Putamen (tissue), 1 donor: ENCODE results near the gene DNAH14.
"Not testable (repeated sequence)": the region's sequence is repeated elsewhere in the genome, so short reads cannot be mapped to it uniquely, and the experiment has no call there.

ENCODE experiments used
- DNase-seq: peaks from one replicate; pipeline ENCODE4 v3.0.0-alpha.2; 2016; ENCODE audit warnings: low spot score

Gene DNAH14

GRCh38 chr1:225155555-225155954, 226.1 kb downstream of the DNAH14 start:
- DNase-seq, result no peak

GRCh38 chr1:225156254-225156653, 226.8 kb downstream of the DNAH14 start:
- DNase-seq, result no peak

- DNase-seq, result no peak
Measured at GRCh38 chr1:225158291-225158690, 228.8 kb downstream of the DNAH14 start.

- DNase-seq, result no peak
Measured at GRCh38 chr1:225159793-225160192, 230.3 kb downstream of the DNAH14 start.

GRCh38 chr1:225177409-225177808, 247.9 kb downstream of the DNAH14 start:
- DNase-seq, result not testable (repeated sequence)

- DNase-seq, result no peak
Measured at GRCh38 chr1:225179686-225180085, 250.2 kb downstream of the DNAH14 start.

- DNase-seq, result no peak
Measured at GRCh38 chr1:225182716-225183115, 253.2 kb downstream of the DNAH14 start.

GRCh38 chr1:225191199-225191753, 261.8 kb downstream of the DNAH14 start:
- no peak for DNase-seq

GRCh38 chr1:225201447-225201846, 272.0 kb downstream of the DNAH14 start:
- no peak for DNase-seq

- DNase-seq, result no peak
Measured at GRCh38 chr1:225207791-225208190, 278.3 kb downstream of the DNAH14 start.

- DNase-seq, result no peak
Measured at GRCh38 chr1:225209153-225209552, 279.7 kb downstream of the DNAH14 start.

- not testable (repeated sequence) for DNase-seq
Measured at GRCh38 chr1:225210180-225210579, 280.7 kb downstream of the DNAH14 start.

- DNase-seq, result not testable (repeated sequence)
Measured at GRCh38 chr1:225211694-225212442, 282.4 kb downstream of the DNAH14 start.

- no peak for DNase-seq
Measured at GRCh38 chr1:225224287-225224686, 294.8 kb downstream of the DNAH14 start.

GRCh38 chr1:225225681-225226080, 296.2 kb downstream of the DNAH14 start:
- DNase-seq, result no peak

GRCh38 chr1:225228871-225229303, 299.4 kb downstream of the DNAH14 start:
- DNase-seq, result no peak

- DNase-seq, result not testable (repeated sequence)
Measured at GRCh38 chr1:225229429-225229828, 300.0 kb downstream of the DNAH14 start.

- no peak for DNase-seq
Measured at GRCh38 chr1:225230483-225230882, 301.0 kb downstream of the DNAH14 start.

- DNase-seq, result not testable (repeated sequence)
Measured at GRCh38 chr1:225232930-225233329, 303.5 kb downstream of the DNAH14 start.

- DNase-seq, result no peak
Measured at GRCh38 chr1:225242611-225243010, 313.1 kb downstream of the DNAH14 start.

GRCh38 chr1:225250432-225250831, 321.0 kb downstream of the DNAH14 start:
- no peak for DNase-seq

- no peak for DNase-seq
Measured at GRCh38 chr1:225253173-225253572, 323.7 kb downstream of the DNAH14 start.

GRCh38 chr1:225253784-225254183, 324.3 kb downstream of the DNAH14 start:
- DNase-seq, result no peak

GRCh38 chr1:225254676-225255075, 325.2 kb downstream of the DNAH14 start:
- no peak for DNase-seq
